Adrenal gland (tissue), 12 donors: ENCODE results near the gene MINDY4. TPM values are rescaled to one million over a fixed set of nuclear protein-coding genes. Genes with fewer than 3 reads are reported as not detected.

Source experiments
- DNase-seq, 7 donors: peaks; one replicate each; pipeline ENCODE4 v3.0.0-alpha.2; 2019 to 2020
- H3K27ac ChIP-seq, 5 donors: fragments of 200-600 bp; sonication (generic) in 4 of 5; 1 replicate in 3 of 5; 2 replicates in 2 of 5; pipeline versions ENCODE4 v1.5.1 to v1.8.0; 2016 to 2020; ENCODE audit warnings: mild to moderate bottlenecking in 1 of 5
- H3K27me3 ChIP-seq: fragments of 200-600 bp; 2 replicates; pipeline ENCODE4 v1.8.0; 2021
- H3K36me3 ChIP-seq, 2 donors: fragments of 200-600 bp; replicated peaks in 1 of 2; 1 replicate in 1 of 2; 2 replicates in 1 of 2; pipeline versions ENCODE4 v1.5.1 to v1.8.0; 2018 to 2022
- H3K4me1 ChIP-seq, 2 donors: fragments of 200-600 bp; replicated peaks in 1 of 2; 1 replicate in 1 of 2; 2 replicates in 1 of 2; pipeline versions ENCODE4 v1.5.1 to v1.8.0; 2018 to 2021
- H3K4me3 ChIP-seq, 4 donors: fragments of 200-600 bp; sonication (generic) in 3 of 4; one replicate each; pipeline ENCODE4 v1.5.1; 2016 to 2018
- H3K9me3 ChIP-seq, 3 donors: fragments of 200-600 bp; sonication (generic) in 1 of 3; replicated peaks in 1 of 3; 1 replicate in 2 of 3; 2 replicates in 1 of 3; pipeline versions ENCODE4 v1.5.1 to v1.8.0; 2016 to 2021
- POLR2A ChIP-seq, 2 donors: fragments of 450-650 bp; IDR thresholded peaks; one replicate each; pipeline ENCODE4 v1.6.1; 2017; ENCODE audit warnings: antibody characterized with exemption in 2 of 2, mild to moderate bottlenecking in 2 of 2, moderate library complexity in 1 of 2
- whole genome bisulfite sequencing, 4 donors: extraction: QIAGEN DNeasy Blood & Tissue Kit in 2 of 4; methylation state at CpG; one replicate each; pipeline versions ENCODE4 v1.1.5 to v1.1.7; 2013 to 2017; 5-methylcytosine and 5-hydroxymethylcytosine counted together
- intact Hi-C, 2 donors: fragments of 100-400 bp; cut with DNase I; formaldehyde crosslinking; loops; one replicate each; pipeline versions ENCODE4 v1.14.1 to v1.15.0; 2022 to 2023
- polyA plus RNA-seq, 3 donors: library from polyadenylated mRNA; stranded (reverse); fragments of 200-250 nt in 2 of 3; fragments of 350-450 nt in 1 of 3; fragmentation: Illumina TruSeq in 1 of 3; extraction: RNeasy Lipid Tissue Mini Kit (QIAGEN cat#74804) in 1 of 3; gene quantifications; one replicate each; pipeline ENCODE4 v1.2.3, GENCODE V29; 2013 to 2014
- total RNA-seq, 9 donors: library from RNA; depleted of rRNA in 4 of 9; stranded (reverse); fragments of >200 nt in 4 of 9; fragments of 120-200 nt in 1 of 9; fragmentation: NEBNext Ultra II Directional in 1 of 9; extraction: Animal tissue kit (Norgen Biotek cat#: 25700) in 1 of 9; gene quantifications; one replicate each; pipeline versions ENCODE4 v1.1.0 to v1.2.4, GENCODE V29; 2013 to 2023
- TF ChIP-seq, protein P1 (sequence below), 6 experiments: fragments of 450-650 bp in 4 of 6; fragments of 200-600 bp in 2 of 6; sonication (generic) in 1 of 6; IDR thresholded peaks; 1 replicate in 5 of 6; 2 replicates in 1 of 6; pipeline versions ENCODE4 v1.5.1 to v1.8.0; 2016 to 2021; ENCODE audit warnings: antibody characterized with exemption in 6 of 6, mild to moderate bottlenecking in 2 of 6, moderate library complexity in 1 of 6
- donor health status: healthy with polysubstance abuse.
- donor health status: Bipolar disorder and iron deficiency.
- donor health status: DM: yes; HTN: yes; CAD: no.
- donor health status: DM: no; HTN: no; CAD: no.
- donor health status: DM: no; HTN: no; CAD: no.
- donor health status: DM: yes; HTN: yes; CAD: no.

MINDY4 gene
- total and polyA plus RNA-seq, 12 donors = 4.8 to 19.9 (median 7.3) TPM

GRCh38 chr7:30844483-30844874 is 73.3 kb downstream of the MINDY4 start:
- intact Hi-C loops = no loop called here
- Histone ChIP-seq H3K4me1 (peaks cover 0 to 4% of the 10 kb centered on the region in 2 donors), H3K36me3 (peaks cover 0 to 3% of the 10 kb centered on the region in 2 donors), H3K27me3 (no peaks in the 10 kb centered on the region), H3K27ac (peak overlapping the region in 2 of 5 donors; percentile 5 to 80), H3K4me3 (no peak overlapping the region), H3K9me3 (no peaks in the 10 kb centered on the region)
- no peak for DNase-seq
- TF ChIP-seq POLR2A (IDR thresholded peaks at IDR 0.05) = no peak
- TF ChIP-seq, protein P1, sequence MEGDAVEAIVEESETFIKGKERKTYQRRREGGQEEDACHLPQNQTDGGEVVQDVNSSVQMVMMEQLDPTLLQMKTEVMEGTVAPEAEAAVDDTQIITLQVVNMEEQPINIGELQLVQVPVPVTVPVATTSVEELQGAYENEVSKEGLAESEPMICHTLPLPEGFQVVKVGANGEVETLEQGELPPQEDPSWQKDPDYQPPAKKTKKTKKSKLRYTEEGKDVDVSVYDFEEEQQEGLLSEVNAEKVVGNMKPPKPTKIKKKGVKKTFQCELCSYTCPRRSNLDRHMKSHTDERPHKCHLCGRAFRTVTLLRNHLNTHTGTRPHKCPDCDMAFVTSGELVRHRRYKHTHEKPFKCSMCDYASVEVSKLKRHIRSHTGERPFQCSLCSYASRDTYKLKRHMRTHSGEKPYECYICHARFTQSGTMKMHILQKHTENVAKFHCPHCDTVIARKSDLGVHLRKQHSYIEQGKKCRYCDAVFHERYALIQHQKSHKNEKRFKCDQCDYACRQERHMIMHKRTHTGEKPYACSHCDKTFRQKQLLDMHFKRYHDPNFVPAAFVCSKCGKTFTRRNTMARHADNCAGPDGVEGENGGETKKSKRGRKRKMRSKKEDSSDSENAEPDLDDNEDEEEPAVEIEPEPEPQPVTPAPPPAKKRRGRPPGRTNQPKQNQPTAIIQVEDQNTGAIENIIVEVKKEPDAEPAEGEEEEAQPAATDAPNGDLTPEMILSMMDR (IDR thresholded peaks at IDR 0.05) = no peak
- WGBS, 4 donors = 91 to 96% (median 92%) methylated on average over 4 of the region's 4 CpGs

DNA sequence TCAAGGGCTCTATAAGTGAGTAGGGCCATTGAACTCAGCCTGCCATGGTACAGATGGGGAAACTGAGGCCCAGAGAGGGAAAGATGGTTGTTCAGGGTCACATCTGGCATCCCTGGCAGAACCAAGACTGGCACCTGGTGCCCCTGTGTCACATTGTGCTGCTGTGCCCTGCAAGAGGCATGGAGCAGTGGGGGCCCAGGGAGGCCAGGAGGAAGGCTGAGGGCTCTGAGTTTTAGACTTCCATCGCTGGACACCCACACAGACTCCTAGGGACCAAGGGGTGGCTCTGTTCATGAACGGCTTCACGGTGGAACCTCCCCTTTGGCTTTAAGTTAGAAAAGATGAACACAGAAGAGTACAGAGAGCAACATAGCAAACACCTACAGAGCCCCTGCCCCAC is 73.7 kb downstream of the MINDY4 start:
- Histone ChIP-seq H3K4me1 (peaks cover 0 to 4% of the 10 kb centered on the region in 2 donors), H3K9me3 (no peaks in the 10 kb centered on the region), H3K27ac (peak overlapping the region in 2 of 5 donors; percentile 57 to 80), H3K4me3 (no peak overlapping the region), H3K36me3 (peaks cover 0 to 3% of the 10 kb centered on the region in 2 donors), H3K27me3 (no peaks in the 10 kb centered on the region)
- DNase-seq = no peak
- intact Hi-C loops = no loop called here
- 79 to 100% (median 95%) methylated on average over 3 of the region's 3 CpGs for WGBS, 4 donors
- no peak for TF ChIP-seq POLR2A (IDR thresholded peaks at IDR 0.05)
- TF ChIP-seq, protein P1 (IDR thresholded peaks at IDR 0.05) = no peak

- intact Hi-C loops = no loop called here
- peak in 4 of 7 donors; percentile 12 to 62 (median 34) for DNase-seq
- H3K4me1 ChIP-seq = peaks cover 0 to 4% of the 10 kb centered on the region in 2 donors
- no peaks in the 10 kb centered on the region for H3K27me3 ChIP-seq
- H3K9me3 ChIP-seq = no peaks in the 10 kb centered on the region
- no peak overlapping the region for H3K4me3 ChIP-seq
- TF ChIP-seq, protein P1 (IDR thresholded peaks at IDR 0.05) = no peak
- TF ChIP-seq POLR2A (IDR thresholded peaks at IDR 0.05) = no peak
- H3K36me3 ChIP-seq = peaks cover 0 to under 1% of the 10 kb centered on the region in 2 donors
- 61 to 75% (median 70%) methylated on average over 15 of the region's 15 CpGs for WGBS, 4 donors
- peak overlapping the region in 2 of 5 donors; percentile 57 to 83 for H3K27ac ChIP-seq
These were observed 74.4 kb downstream of the MINDY4 start for GRCh38 chr7:30845426-30846135.

- Histone ChIP-seq H3K4me3 (no peak overlapping the region), H3K9me3 (no peaks in the 10 kb centered on the region), H3K36me3 (no peaks in the 10 kb centered on the region), H3K27ac (peak overlapping the region in 2 of 5 donors; percentile 57 to 83), H3K4me1 (peaks cover 0 to 4% of the 10 kb centered on the region in 2 donors), H3K27me3 (no peaks in the 10 kb centered on the region)
- TF ChIP-seq POLR2A (IDR thresholded peaks at IDR 0.05) = no peak
- TF ChIP-seq, protein P1 (IDR thresholded peaks at IDR 0.05) = no peak
- no peak for DNase-seq
- WGBS, 4 donors = 88 to 93% (median 92%) methylated on average over 4 to 6 of the region's 6 CpGs
- intact Hi-C loops = no loop called here
These were observed 75.2 kb downstream of the MINDY4 start for GRCh38 chr7:30846378-30846777.
